B cell (primary cell): ENCODE results near the gene GIT1. TPM values are rescaled to one million over a fixed set of nuclear protein-coding genes. Genes with fewer than 3 reads are reported as not detected.

Experiments used
- ATAC-seq: fragments of 200-7000 bp; cut with Tn5 transposase; one replicate; pipeline ENCODE4 v1.10.0; 2021; ENCODE audit warnings: low read depth, mild to moderate bottlenecking, moderate number of reproducible peaks, moderate library complexity
- CTCF ChIA-PET: fragments of 350-600 bp; sonication (Branson Sonifier 250); formaldehyde crosslinking; loops from one replicate; lab custom pipeline; 2021; ENCODE audit warnings: antibody characterized with exemption, inconsistent platforms; lab: Charles Lee
- POLR2A ChIA-PET: fragments of 350-600 bp; sonication (Branson Sonifier 250); formaldehyde crosslinking; loops from one replicate; lab custom pipeline; 2021; ENCODE audit warnings: antibody characterized with exemption; lab: Charles Lee
- DNase-seq: peaks from one replicate; pipeline ENCODE4 v3.0.0; 2013
- H2AFZ ChIP-seq: 2 replicates; pipeline ENCODE4 v1.6.1; 2012; ENCODE audit warnings: mild to moderate bottlenecking, low read depth, low read length; ENCODE audit not compliant: insufficient read depth, poor library complexity, severe bottlenecking
- H3K27ac ChIP-seq, 2 donors: 1 replicate in 1 of 2; 2 replicates in 1 of 2; pipeline ENCODE4 v1.5.1; 2012 to 2013; ENCODE audit warnings: low read length in 2 of 2, mild to moderate bottlenecking in 2 of 2, moderate library complexity in 1 of 2
- H3K27me3 ChIP-seq, 4 experiments: fragments of 200-600 bp in 1 of 4; sonication (generic) in 1 of 4; replicated peaks in 1 of 4; 1 replicate in 2 of 4; 2 replicates in 2 of 4; pipeline versions ENCODE4 v1.6.1 to v1.7.0; 2013 to 2016; ENCODE audit warnings: low read length in 3 of 4, mild to moderate bottlenecking in 2 of 4, mixed read lengths in 1 of 4, moderate library complexity in 1 of 4; ENCODE audit not compliant: insufficient read depth in 4 of 4, control insufficient read depth in 3 of 4; ENCODE audit errors: control extremely low read depth in 1 of 4
- H3K36me3 ChIP-seq, 2 experiments: replicated peaks in 1 of 2; 1 replicate in 1 of 2; 2 replicates in 1 of 2; pipeline versions ENCODE4 v1.6.1 to v1.7.1; 2013; ENCODE audit warnings: low read length in 1 of 2; ENCODE audit not compliant: insufficient read depth in 2 of 2, control insufficient read depth in 1 of 2; ENCODE audit errors: control extremely low read depth in 1 of 2, extremely low read depth in 1 of 2
- H3K4me1 ChIP-seq, 2 donors: fragments of 200-600 bp in 1 of 2; sonication (generic) in 1 of 2; 1 replicate in 1 of 2; 2 replicates in 1 of 2; pipeline versions ENCODE4 v1.5.1 to v1.6.1; 2013 to 2017; ENCODE audit warnings: low read length in 2 of 2; ENCODE audit not compliant: control insufficient read depth in 2 of 2, insufficient read depth in 2 of 2
- H3K4me2 ChIP-seq: replicated peaks from 2 replicates; pipeline ENCODE3; 2012; ENCODE audit warnings: mild to moderate bottlenecking, low read depth, low read length; ENCODE audit not compliant: poor library complexity, severe bottlenecking
- H3K4me3 ChIP-seq, 5 experiments: fragments of 200-600 bp in 1 of 5; sonication (generic) in 1 of 5; 1 replicate in 3 of 5; 2 replicates in 2 of 5; pipeline versions ENCODE4 v1.5.1 to v1.7.0; 2011 to 2016; ENCODE audit warnings: low read length in 4 of 5, mild to moderate bottlenecking in 4 of 5, low read depth in 2 of 5, control low read depth in 1 of 5, moderate library complexity in 1 of 5; ENCODE audit not compliant: insufficient read depth in 1 of 5; ENCODE audit errors: control extremely low read depth in 1 of 5, extremely low read depth in 1 of 5
- H3K79me2 ChIP-seq: fragments of 200-600 bp; sonication (generic); one replicate; pipeline ENCODE4 v1.6.0; 2016; ENCODE audit warnings: low read length; ENCODE audit not compliant: control insufficient read depth, insufficient read depth
- H3K9ac ChIP-seq: fragments of 200-600 bp; sonication (generic); 2 replicates; pipeline ENCODE4 v1.6.1; 2017; ENCODE audit warnings: mild to moderate bottlenecking, low read length, moderate library complexity
- H3K9me3 ChIP-seq, 3 donors: one replicate each; pipeline versions ENCODE4 v1.6.1 to v1.7.1; 2013; ENCODE audit warnings: low read length in 2 of 3; ENCODE audit not compliant: control insufficient read depth in 2 of 3, insufficient read depth in 1 of 3; ENCODE audit errors: control extremely low read depth in 1 of 3
- H4K20me1 ChIP-seq: 2 replicates; pipeline ENCODE4 v1.6.0; 2012; ENCODE audit warnings: mild to moderate bottlenecking, low read length; ENCODE audit not compliant: insufficient read depth, control insufficient read depth, poor library complexity, severe bottlenecking
- H3K27ac Mint-ChIP-seq: one replicate; pipeline ENCODE4 v1.8.0; 2021; ENCODE audit warnings: mixed read lengths
- H3K27me3 Mint-ChIP-seq: one replicate; pipeline ENCODE4 v1.8.0; 2021; ENCODE audit warnings: mixed read lengths
- H3K4me1 Mint-ChIP-seq: one replicate; pipeline ENCODE4 v1.8.0; 2021; ENCODE audit warnings: mixed read lengths
- H3K4me3 Mint-ChIP-seq: one replicate; pipeline ENCODE4 v1.8.0; 2021; ENCODE audit warnings: mixed read lengths
- H3K9me3 Mint-ChIP-seq: one replicate; pipeline ENCODE4 v1.8.0; 2022; ENCODE audit warnings: mixed read lengths; ENCODE audit not compliant: insufficient read depth
- EZH2 ChIP-seq: IDR thresholded peaks from 2 replicates; pipeline ENCODE4 v1.6.1; 2012; ENCODE audit warnings: borderline replicate concordance, low read depth, mild to moderate bottlenecking, moderate library complexity, low read length; ENCODE audit not compliant: insufficient read depth, poor library complexity, severe bottlenecking
- WGBS: methylation state at CpG from one replicate; pipeline ENCODE4 v1.1.5; 2013; ENCODE audit warnings: missing lambda C conversion rate; ENCODE audit not compliant: insufficient coverage; 5-methylcytosine and 5-hydroxymethylcytosine counted together
- intact Hi-C: fragments of 100-400 bp; cut with micrococcal nuclease; formaldehyde crosslinking; loops from one replicate; pipeline ENCODE4 v1.10.0; 2022
- polyA plus RNA-seq: library from polyadenylated mRNA; depleted of rRNA; stranded (reverse); fragments of >200 nt; gene quantifications from 2 replicates; pipeline ENCODE4 v1.2.3, GENCODE V29; 2012
- total RNA-seq, 2 donors: library from RNA; stranded (reverse); fragments of 120-200 nt in 1 of 2; gene quantifications; 1 replicate in 1 of 2; 2 replicates in 1 of 2; pipeline versions ENCODE4 v1.2.3 to v1.2.4, GENCODE V29; 2013 to 2022
- TF ChIP-seq, protein P1 (sequence below): fragments of 200-600 bp; IDR thresholded peaks from one replicate; pipeline ENCODE4 v1.8.0; 2022; ENCODE audit warnings: antibody characterized with exemption, mild to moderate bottlenecking

GIT1 gene
- total and polyA plus RNA-seq, 2 donors (not counting 1 experiment from before 2014, with no cell fraction given) = 49.3 to 61.9 TPM

DNA sequence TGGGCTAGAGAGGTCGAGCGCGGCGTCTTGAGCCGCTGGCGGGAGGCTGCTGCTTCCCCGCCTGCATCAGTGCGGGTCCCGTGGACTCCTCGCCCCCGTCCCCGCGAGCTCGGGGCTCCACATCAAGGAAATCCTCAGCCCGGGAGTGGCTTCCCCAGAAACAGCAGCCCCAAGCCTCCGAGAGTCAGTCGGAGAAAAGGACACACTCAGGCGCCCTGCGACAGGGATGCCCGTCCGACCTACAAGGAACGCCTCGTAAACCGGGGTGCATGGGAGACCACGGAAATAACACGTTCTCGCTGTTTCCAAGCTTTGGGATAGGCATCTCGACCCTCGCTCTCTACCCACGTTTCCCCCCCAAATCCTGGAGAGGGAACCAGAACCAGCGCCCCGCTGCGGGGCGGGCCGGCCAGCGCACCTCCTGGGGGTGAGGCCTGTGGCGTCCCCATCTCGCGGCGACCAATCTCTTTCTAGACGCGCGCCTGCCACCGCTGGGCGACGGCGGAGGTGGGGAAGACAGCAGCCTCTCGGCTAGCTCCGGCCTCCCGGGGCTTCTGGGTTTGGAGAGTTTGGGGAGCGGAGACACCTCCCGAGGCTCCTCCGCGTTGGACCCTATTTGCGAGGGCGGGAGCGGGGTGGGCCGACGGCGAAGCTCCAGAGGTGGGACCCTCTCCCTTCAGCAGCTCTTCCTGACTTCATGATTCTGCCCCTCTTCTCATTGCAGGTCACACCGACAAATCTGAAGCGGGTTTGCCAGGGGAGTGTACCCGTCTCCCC lies 21.7 kb downstream of the GIT1 start:
- TF ChIP-seq EZH2 = no peak
- TF ChIP-seq, protein P1, sequence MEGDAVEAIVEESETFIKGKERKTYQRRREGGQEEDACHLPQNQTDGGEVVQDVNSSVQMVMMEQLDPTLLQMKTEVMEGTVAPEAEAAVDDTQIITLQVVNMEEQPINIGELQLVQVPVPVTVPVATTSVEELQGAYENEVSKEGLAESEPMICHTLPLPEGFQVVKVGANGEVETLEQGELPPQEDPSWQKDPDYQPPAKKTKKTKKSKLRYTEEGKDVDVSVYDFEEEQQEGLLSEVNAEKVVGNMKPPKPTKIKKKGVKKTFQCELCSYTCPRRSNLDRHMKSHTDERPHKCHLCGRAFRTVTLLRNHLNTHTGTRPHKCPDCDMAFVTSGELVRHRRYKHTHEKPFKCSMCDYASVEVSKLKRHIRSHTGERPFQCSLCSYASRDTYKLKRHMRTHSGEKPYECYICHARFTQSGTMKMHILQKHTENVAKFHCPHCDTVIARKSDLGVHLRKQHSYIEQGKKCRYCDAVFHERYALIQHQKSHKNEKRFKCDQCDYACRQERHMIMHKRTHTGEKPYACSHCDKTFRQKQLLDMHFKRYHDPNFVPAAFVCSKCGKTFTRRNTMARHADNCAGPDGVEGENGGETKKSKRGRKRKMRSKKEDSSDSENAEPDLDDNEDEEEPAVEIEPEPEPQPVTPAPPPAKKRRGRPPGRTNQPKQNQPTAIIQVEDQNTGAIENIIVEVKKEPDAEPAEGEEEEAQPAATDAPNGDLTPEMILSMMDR = peak; percentile 61
- Histone ChIP-seq H3K9me3 (no peaks in the 10 kb centered on the region), H3K27ac (peak overlapping the region; percentile 71 to 76), H3K27me3 (no peaks in the 10 kb centered on the region), H3K9ac (peak overlapping the region; percentile 82), H4K20me1 (no peaks in the 10 kb centered on the region), H3K4me2 (peak overlapping the region; percentile 100), H3K4me3 (peak overlapping the region; percentile 64 to 99 (median 80)), H2AFZ (peak overlapping the region; percentile 87), H3K36me3 (peaks cover 0 to 3% of the 10 kb centered on the region in 2 experiments), H3K79me2 (peaks cover 17% of the 10 kb centered on the region), H3K4me1 (peaks cover 31 to 42% of the 10 kb centered on the region in 2 donors)
- peak overlapping the region; percentile 99 for H3K4me3 Mint-ChIP-seq
- ATAC-seq (peak; percentile 56), DNase-seq (peak; percentile 90)
- peaks cover 40% of the 10 kb centered on the region for H3K4me1 Mint-ChIP-seq
- WGBS = under 1% methylated on average over 63 of the region's 63 CpGs
- peak overlapping the region; percentile 97 for H3K27ac Mint-ChIP-seq
- ChIA-PET CTCF (interaction anchor here (0.6 to 24.3 kb wide), 14 partner anchors 9 to 198 kb away, joined by 3 to 336 read pairs (median 4); no protein-coding TSS in a partner anchor), POLR2A (interaction anchor here (0.6 to 2.9 kb wide), 5 partner anchors 11 to 617 kb away, joined by 3 to 12 read pairs (median 5); partner anchors contain the start of gene ANKRD13B)
- H3K9me3 Mint-ChIP-seq = no peaks in the 10 kb centered on the region
- H3K27me3 Mint-ChIP-seq = no peaks in the 10 kb centered on the region
- intact Hi-C loops = loop anchor here (1.0 to 10.0 kb wide), 11 partner anchors 13 to 923 kb away; partner anchors contain the start of genes BLTP2, GIT1, NUFIP2 and PHF12

DNA sequence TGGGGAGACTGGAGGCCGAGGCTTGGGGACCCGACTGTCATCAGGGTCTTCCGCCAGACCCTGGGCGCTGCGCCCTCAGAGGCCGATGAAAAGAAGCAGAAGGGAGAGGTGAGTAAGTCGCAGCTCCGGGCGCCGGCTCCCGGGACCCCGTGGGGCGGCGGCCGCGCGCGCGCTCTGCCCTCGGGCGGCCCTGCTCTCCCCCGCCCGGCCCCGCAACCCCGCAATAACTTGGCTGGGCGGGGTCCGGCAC lies 22.2 kb downstream of the GIT1 start:
- H3K27ac ChIP-seq = peak overlapping the region; percentile 38 to 76
- H3K27me3 ChIP-seq = no peaks in the 10 kb centered on the region
- peak overlapping the region; percentile 100 for H3K4me2 ChIP-seq
- peak; percentile 9 for ATAC-seq
- peak overlapping the region; percentile 99 for H3K4me3 Mint-ChIP-seq
- TF ChIP-seq EZH2 = no peak
- TF ChIP-seq, protein P1 = no peak
- H2AFZ ChIP-seq = peak overlapping the region; percentile 87
- peaks cover 23% of the 10 kb centered on the region for H3K79me2 ChIP-seq
- peaks cover 0 to 6% of the 10 kb centered on the region in 2 experiments for H3K36me3 ChIP-seq
- H3K9ac ChIP-seq = peak overlapping the region; percentile 82
- H3K9me3 ChIP-seq = no peaks in the 10 kb centered on the region
- 0% methylated on average over 27 of the region's 27 CpGs for WGBS
- H3K4me1 ChIP-seq = peaks cover 37 to 47% of the 10 kb centered on the region in 2 donors
- no peaks in the 10 kb centered on the region for H3K9me3 Mint-ChIP-seq
- H3K4me3 ChIP-seq = peak overlapping the region in 4 of 5 experiments; percentile 64 to 99 (median 78)
- POLR2A ChIA-PET = interaction anchor here (0.8 to 2.9 kb wide), 5 partner anchors 10 to 56 kb away, joined by 3 to 12 read pairs (median 4); partner anchors contain the start of genes ANKRD13B and CORO6
- intact Hi-C loops = loop anchor here (5.0 to 10.0 kb wide), 7 partner anchors 155 to 922 kb away; partner anchors contain the start of genes BLTP2, NUFIP2, PHF12 and SSH2
- DNase-seq = peak; percentile 80
- H4K20me1 ChIP-seq = no peaks in the 10 kb centered on the region
- peaks cover 45% of the 10 kb centered on the region for H3K4me1 Mint-ChIP-seq
- CTCF ChIA-PET = interaction anchor here (1.0 to 24.3 kb wide), 10 partner anchors 9 to 197 kb away, joined by 4 to 336 read pairs (median 6); partner anchors contain the start of gene ANKRD13B
- H3K27ac Mint-ChIP-seq = peak overlapping the region; percentile 97
- no peaks in the 10 kb centered on the region for H3K27me3 Mint-ChIP-seq
